ENCODE results near the gene TSKU.

Gene TSKU

GRCh38 chr11:76781046-76781801 lies 1.9 kb upstream of the TSKU start:
- H3K36me3 Mint-ChIP-seq (ENCODE audit: insufficient read depth): peaks cover 3% of the 10 kb centered on the region
- peaks cover 9% of the 10 kb centered on the region for H3K4me1 Mint-ChIP-seq
- peaks cover 13% of the 10 kb centered on the region for H3K9me3 Mint-ChIP-seq
- ATAC-seq (replicated peaks; ENCODE audit: extremely low read depth, poor library complexity, severe bottlenecking): no peak
- peaks cover 81% of the 10 kb centered on the region for H3K27me3 Mint-ChIP-seq
- no peak for DNase-seq (ENCODE audit: low spot score in 2 of 2)
- no peak overlapping the region for H3K4me3 Mint-ChIP-seq
- no peak overlapping the region for H3K27ac Mint-ChIP-seq (ENCODE audit: low read depth)

GRCh38 chr11:76781807-76782530 lies 1.2 kb upstream of the TSKU start:
- Mint-ChIP-seq H3K36me3 (ENCODE audit: insufficient read depth) (peaks cover 2% of the 10 kb centered on the region), H3K9me3 (peaks cover 6% of the 10 kb centered on the region), H3K4me3 (no peak overlapping the region), H3K4me1 (peaks cover 9% of the 10 kb centered on the region), H3K27me3 (peaks cover 83% of the 10 kb centered on the region), H3K27ac (ENCODE audit: low read depth) (no peak overlapping the region)
- DNase-seq (ENCODE audit: low spot score in 2 of 2) (no peak), ATAC-seq (replicated peaks; ENCODE audit: extremely low read depth, poor library complexity, severe bottlenecking) (no peak)

- H3K4me3 Mint-ChIP-seq: peak overlapping the region; percentile 56
- peaks cover 1% of the 10 kb centered on the region for H3K36me3 Mint-ChIP-seq (ENCODE audit: insufficient read depth)
- peaks cover 9% of the 10 kb centered on the region for H3K4me1 Mint-ChIP-seq
- H3K27me3 Mint-ChIP-seq: peaks cover 80% of the 10 kb centered on the region
- ATAC-seq (replicated peaks; ENCODE audit: extremely low read depth, poor library complexity, severe bottlenecking) (no peak), DNase-seq (ENCODE audit: low spot score in 2 of 2) (no peak)
- H3K9me3 Mint-ChIP-seq: no peaks in the 10 kb centered on the region
- no peak overlapping the region for H3K27ac Mint-ChIP-seq (ENCODE audit: low read depth)
These were observed 444 bp upstream of the TSKU start for GRCh38 chr11:76782531-76783293.

GRCh38 chr11:76783896-76784813 lies 999 bp downstream of the TSKU start:
- Mint-ChIP-seq H3K4me1 (peaks cover 9% of the 10 kb centered on the region), H3K9me3 (no peaks in the 10 kb centered on the region), H3K36me3 (ENCODE audit: insufficient read depth) (peaks cover 1% of the 10 kb centered on the region), H3K4me3 (peak overlapping the region; percentile 47), H3K27ac (ENCODE audit: low read depth) (no peak overlapping the region), H3K27me3 (peaks cover 67% of the 10 kb centered on the region)
- DNase-seq (ENCODE audit: low spot score in 2 of 2): no peak
- ATAC-seq (replicated peaks; ENCODE audit: extremely low read depth, poor library complexity, severe bottlenecking): no peak

GRCh38 chr11:76785513-76785912 lies 2.4 kb downstream of the TSKU start:
- Mint-ChIP-seq H3K36me3 (ENCODE audit: insufficient read depth) (peaks cover 1% of the 10 kb centered on the region), H3K27me3 (peaks cover 56% of the 10 kb centered on the region), H3K27ac (ENCODE audit: low read depth) (no peak overlapping the region), H3K4me3 (no peak overlapping the region), H3K4me1 (peaks cover 9% of the 10 kb centered on the region), H3K9me3 (no peaks in the 10 kb centered on the region)
- ATAC-seq (replicated peaks; ENCODE audit: extremely low read depth, poor library complexity, severe bottlenecking) (no peak), DNase-seq (ENCODE audit: low spot score in 2 of 2) (no peak)

- Mint-ChIP-seq H3K4me3 (no peak overlapping the region), H3K27me3 (peaks cover 51% of the 10 kb centered on the region), H3K27ac (ENCODE audit: low read depth) (no peak overlapping the region), H3K36me3 (ENCODE audit: insufficient read depth) (peaks cover 1% of the 10 kb centered on the region), H3K4me1 (peaks cover 9% of the 10 kb centered on the region), H3K9me3 (no peaks in the 10 kb centered on the region)
- ATAC-seq (replicated peaks; ENCODE audit: extremely low read depth, poor library complexity, severe bottlenecking): no peak
- DNase-seq (ENCODE audit: low spot score in 2 of 2): no peak
These were observed 2.9 kb downstream of the TSKU start for GRCh38 chr11:76786016-76786415.

- no peak overlapping the region for H3K4me3 Mint-ChIP-seq
These were observed 3.4 kb downstream of the TSKU start for GRCh38 chr11:76786441-76787014.

GRCh38 chr11:76787271-76787670 lies 4.1 kb downstream of the TSKU start:
- peaks cover 42% of the 10 kb centered on the region for H3K27me3 Mint-ChIP-seq
- no peak for DNase-seq (ENCODE audit: low spot score in 2 of 2)
- H3K36me3 Mint-ChIP-seq (ENCODE audit: insufficient read depth): peaks cover under 1% of the 10 kb centered on the region
- no peaks in the 10 kb centered on the region for H3K9me3 Mint-ChIP-seq
- no peak overlapping the region for H3K27ac Mint-ChIP-seq (ENCODE audit: low read depth)
- no peak for ATAC-seq (replicated peaks; ENCODE audit: extremely low read depth, poor library complexity, severe bottlenecking)
- H3K4me1 Mint-ChIP-seq: peaks cover 8% of the 10 kb centered on the region
- no peak overlapping the region for H3K4me3 Mint-ChIP-seq

More at GRCh38 chr11:76786441-76787014, 3.4 kb downstream of the TSKU start:
- H3K9me3 Mint-ChIP-seq: no peaks in the 10 kb centered on the region
- DNase-seq (ENCODE audit: low spot score in 2 of 2) (no peak), ATAC-seq (replicated peaks; ENCODE audit: extremely low read depth, poor library complexity, severe bottlenecking) (no peak)
- peaks cover 9% of the 10 kb centered on the region for H3K4me1 Mint-ChIP-seq
- peaks cover 46% of the 10 kb centered on the region for H3K27me3 Mint-ChIP-seq
- no peak overlapping the region for H3K27ac Mint-ChIP-seq (ENCODE audit: low read depth)
- peaks cover 1% of the 10 kb centered on the region for H3K36me3 Mint-ChIP-seq (ENCODE audit: insufficient read depth)

GRCh38 chr11:76787911-76788596 lies 4.9 kb downstream of the TSKU start:
- Mint-ChIP-seq H3K4me1 (peaks cover under 1% of the 10 kb centered on the region), H3K4me3 (no peak overlapping the region)
- DNase-seq (ENCODE audit: low spot score in 2 of 2): no peak

GRCh38 chr11:76788661-76789442 lies 5.7 kb downstream of the TSKU start:
- no peak overlapping the region for H3K4me3 Mint-ChIP-seq
- no peak overlapping the region for H3K27ac Mint-ChIP-seq (ENCODE audit: low read depth)
- H3K9me3 Mint-ChIP-seq: no peaks in the 10 kb centered on the region
- DNase-seq (ENCODE audit: low spot score in 2 of 2) (no peak), ATAC-seq (replicated peaks; ENCODE audit: extremely low read depth, poor library complexity, severe bottlenecking) (no peak)
- H3K36me3 Mint-ChIP-seq (ENCODE audit: insufficient read depth): peaks cover 1% of the 10 kb centered on the region
- H3K4me1 Mint-ChIP-seq: no peaks in the 10 kb centered on the region
- peaks cover 32% of the 10 kb centered on the region for H3K27me3 Mint-ChIP-seq

More at GRCh38 chr11:76787911-76788596, 4.9 kb downstream of the TSKU start:
- Mint-ChIP-seq H3K27ac (ENCODE audit: low read depth) (no peak overlapping the region), H3K27me3 (peaks cover 34% of the 10 kb centered on the region), H3K9me3 (no peaks in the 10 kb centered on the region), H3K36me3 (ENCODE audit: insufficient read depth) (peaks cover 1% of the 10 kb centered on the region)
- ATAC-seq (replicated peaks; ENCODE audit: extremely low read depth, poor library complexity, severe bottlenecking): no peak

- no peaks in the 10 kb centered on the region for H3K9me3 Mint-ChIP-seq
- peaks cover 1% of the 10 kb centered on the region for H3K36me3 Mint-ChIP-seq (ENCODE audit: insufficient read depth)
- no peak overlapping the region for H3K27ac Mint-ChIP-seq (ENCODE audit: low read depth)
- peaks cover 31% of the 10 kb centered on the region for H3K27me3 Mint-ChIP-seq
- DNase-seq (ENCODE audit: low spot score in 2 of 2) (no peak), ATAC-seq (replicated peaks; ENCODE audit: extremely low read depth, poor library complexity, severe bottlenecking) (no peak)
- H3K4me1 Mint-ChIP-seq: no peaks in the 10 kb centered on the region
- H3K4me3 Mint-ChIP-seq: no peak overlapping the region
These were observed 6.2 kb downstream of the TSKU start for GRCh38 chr11:76789443-76789719.
